HL-60/S4 treated with phorbol 12-myristate 13-acetate at 8.2 ng/mL for 4 days and 3 days (cell line): ENCODE measurements around the gene CPA1.

Experiments used
- in situ Hi-C: fragments of 300-500 bp; cut with MboI; formaldehyde crosslinking; loops from 2 replicates; pipeline ENCODE4 v1.15.0; 2022; ENCODE audit warnings: low sequenced_read_pairs

Gene CPA1

DNA sequence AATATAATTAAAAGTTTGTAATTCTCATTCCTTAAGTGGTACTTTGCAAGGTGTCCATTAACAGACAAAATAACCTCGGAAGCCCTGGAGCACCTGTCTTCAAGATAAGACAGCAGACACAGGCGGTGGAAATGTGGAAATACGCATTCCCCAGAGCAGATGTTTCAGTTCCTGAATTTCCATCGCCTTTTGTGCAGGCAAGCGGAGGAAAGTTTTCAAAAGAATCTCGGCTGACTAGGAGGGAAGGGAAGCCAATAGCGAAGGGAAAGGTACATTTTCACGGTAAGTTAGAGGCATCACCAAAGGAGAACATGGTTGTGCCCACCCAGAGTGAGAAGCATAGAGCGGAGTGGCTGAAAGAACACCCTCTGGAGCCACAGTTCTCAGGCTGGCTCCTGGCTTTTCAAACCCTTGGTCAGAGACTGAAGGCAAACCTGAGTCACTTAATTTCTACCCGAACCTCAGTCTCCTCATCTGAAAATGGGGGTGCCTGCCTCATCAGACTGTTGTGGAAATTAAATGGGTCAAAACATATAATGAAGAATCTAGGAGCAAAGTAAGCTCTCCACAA lies 13.6 kb downstream of the CPA1 start:
- in situ Hi-C loops: no loop called here

DNA sequence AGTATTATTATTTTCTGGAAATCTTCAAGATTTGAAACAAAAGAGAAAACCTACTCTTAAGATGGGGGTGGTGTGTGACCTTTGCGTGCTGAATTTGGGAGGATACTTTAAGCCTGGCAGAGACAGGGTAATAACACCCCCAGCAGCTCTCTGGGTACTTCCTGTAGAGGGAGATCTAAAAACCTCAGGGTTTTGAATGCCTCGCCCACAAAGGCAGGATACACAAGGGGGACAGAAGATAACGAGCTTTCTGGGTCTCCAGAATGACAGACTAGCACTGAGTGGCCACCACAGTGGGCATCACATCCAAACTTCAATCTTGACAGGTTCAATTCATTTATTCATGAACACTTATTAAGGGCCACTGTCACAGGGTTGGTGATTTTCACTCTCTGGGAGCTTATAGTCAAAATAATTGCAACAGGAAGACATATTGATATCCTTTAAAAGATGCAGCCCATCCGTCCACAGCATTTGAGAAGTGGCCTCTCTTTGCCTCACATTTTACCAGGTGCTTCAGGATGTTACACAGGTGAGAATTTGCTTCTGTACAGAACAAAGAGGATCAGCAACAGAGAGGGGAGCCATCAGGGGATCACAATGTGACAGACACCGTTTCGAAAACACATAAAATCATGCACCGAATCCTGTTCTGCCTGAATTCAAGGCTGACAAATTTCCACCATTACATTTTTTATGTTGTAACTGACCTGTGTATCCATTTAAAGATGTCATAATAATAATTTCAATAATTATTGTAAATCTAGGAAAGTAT lies 14.3 kb downstream of the CPA1 start:
- in situ Hi-C loops: no loop called here

DNA sequence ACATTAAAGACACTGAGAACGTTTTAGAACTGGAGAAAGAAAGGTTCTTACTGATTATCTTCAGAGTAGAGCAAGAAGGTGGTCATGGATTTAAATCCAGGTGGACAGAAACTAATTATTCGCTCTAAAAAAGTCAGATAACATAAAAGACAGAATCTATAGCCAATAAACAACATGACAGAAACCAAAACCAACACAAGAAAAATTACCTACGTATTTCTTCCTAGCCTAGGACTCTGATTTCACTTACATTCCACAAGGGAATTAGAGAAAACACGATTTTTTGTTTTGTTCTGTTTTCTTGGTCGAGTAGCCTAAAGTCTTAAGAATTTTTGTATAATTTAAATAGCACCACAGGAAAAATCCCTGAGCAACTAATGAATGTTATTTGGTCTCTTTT lies 15.1 kb downstream of the CPA1 start:
- in situ Hi-C loops: no loop called here

DNA sequence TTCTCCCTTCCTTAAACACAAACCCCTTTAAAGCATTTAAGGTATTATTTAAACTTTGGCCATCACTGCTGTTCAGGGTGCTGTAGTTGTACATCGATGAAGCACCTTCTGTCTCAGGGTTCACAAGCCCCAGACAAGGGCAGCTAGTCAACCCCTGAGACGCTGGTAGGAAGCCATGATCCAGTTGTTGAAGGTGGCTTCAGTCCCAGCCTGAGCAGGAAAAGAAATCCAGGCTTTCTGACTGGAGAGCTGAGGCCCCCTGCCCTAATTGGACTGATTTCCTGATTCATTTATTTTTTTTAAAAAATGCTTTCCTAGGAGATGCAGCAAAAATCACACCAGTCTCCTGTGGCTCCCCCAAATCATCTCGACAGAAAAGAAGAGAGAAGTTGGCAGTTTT lies 15.8 kb downstream of the CPA1 start:
- in situ Hi-C loops: no loop called here

DNA sequence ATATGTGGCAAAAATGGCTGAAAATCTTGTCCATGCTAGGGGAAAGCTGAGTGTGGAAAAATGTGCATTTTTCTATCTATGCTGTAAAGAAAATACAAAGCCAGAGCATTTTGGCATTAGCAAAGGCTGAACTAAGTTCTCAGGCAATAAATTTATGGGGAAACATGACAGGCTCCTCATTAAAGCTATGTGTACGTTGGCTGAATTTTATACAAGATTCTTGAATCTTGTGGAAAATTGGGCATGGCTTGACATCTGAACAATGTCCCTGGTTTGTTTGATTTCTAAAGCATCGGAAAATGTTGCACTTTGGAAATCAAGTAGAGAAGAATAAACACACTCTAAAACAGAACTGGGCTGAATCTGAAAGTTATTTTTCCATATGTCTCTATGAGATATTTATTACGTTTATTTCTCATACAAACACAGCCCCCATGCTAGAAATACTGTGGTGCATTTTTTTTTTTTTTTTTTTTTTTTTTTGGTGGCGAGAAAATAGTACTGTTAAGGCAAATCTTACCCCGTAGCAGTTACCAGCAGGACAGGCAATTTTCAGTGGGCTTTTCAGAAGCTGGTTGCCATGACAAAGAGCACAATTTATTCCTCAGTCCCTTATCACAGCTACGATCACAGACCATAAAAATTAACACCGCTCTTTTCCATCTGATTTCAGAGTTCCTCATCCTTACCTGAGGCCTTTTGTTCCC lies 16.9 kb downstream of the CPA1 start:
- in situ Hi-C loops: no loop called here

DNA sequence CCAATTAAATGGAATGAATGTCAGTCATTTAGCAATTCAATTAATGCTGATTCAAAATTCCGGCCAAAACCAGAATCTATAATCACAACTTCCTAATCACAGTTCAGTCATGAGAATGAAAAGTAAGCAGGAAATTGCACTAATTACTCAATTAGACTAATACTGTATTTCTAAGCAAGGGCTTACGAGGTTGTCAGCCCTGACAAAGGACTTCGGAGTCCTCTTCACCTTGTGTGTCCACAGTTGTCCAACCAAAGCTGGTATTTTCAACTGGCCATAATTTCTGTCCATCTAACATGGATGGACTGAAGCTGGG lies 17.4 kb downstream of the CPA1 start:
- in situ Hi-C loops: no loop called here

DNA sequence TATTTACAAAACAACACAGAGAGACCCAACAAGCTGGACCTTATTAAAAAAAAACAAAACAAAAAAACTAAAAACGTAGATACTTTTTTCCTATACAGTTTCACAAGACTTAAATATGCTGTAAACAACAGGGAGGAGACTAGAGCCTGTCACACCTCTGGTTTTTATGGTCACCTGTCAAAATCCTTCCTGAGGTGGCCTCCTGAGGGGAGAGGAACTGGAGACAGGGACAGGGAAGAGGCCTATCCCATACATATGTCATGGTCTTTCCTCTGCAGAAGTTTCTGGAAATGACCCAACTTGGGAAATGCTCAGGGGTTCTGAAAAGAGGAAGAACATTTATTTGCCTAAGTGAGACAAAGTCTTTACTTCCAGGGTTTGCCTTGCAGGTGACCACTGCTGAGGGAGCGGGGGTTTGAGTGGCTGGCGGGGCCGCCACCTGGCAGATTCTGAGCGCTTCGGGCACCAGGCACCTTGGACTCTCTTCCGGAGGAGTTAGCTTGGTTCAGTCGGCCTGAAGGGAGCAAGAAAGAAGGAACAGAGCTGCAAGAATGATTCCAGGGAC lies 18.3 kb downstream of the CPA1 start:
- in situ Hi-C loops: no loop called here

DNA sequence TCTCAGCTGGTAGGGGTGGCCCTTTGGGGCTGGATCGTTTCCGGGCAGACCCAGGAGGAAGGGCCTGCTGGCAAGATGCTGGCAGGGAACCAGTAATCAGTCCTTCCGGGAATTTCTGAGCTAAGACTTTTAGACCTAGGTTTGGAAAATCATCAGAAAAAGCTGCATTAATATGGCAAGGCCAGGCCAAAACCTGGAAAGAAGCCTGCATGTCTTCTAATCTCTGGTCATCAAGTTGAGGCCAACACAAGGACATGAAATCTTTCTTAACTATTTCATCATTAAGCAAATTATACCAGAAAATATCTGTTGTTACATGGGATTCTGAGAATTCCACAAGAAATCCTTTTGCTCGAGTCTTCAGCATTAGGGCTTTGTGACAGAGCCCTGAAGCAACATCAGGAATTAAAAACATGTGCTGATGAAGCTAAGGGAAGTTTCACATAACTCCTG lies 19.9 kb downstream of the CPA1 start:
- in situ Hi-C loops: no loop called here

DNA sequence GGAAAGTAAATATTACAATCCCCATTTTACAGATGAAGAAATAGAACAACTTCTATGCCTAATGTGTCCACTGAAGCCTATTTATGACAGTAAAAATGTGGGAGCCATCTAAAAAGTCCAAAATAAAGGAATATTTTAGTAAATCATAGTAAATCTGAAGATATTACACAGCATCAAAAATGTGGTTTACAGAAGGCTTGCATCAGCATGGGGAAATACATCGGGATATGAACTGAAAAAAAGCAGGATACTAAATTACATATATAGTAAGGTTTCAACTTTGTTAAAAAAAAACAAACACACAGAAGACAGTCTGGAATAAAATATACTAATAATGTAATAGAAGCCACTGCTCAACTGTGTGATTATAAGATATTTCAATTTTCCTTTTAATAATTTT lies 20.8 kb downstream of the CPA1 start:
- in situ Hi-C loops: no loop called here

DNA sequence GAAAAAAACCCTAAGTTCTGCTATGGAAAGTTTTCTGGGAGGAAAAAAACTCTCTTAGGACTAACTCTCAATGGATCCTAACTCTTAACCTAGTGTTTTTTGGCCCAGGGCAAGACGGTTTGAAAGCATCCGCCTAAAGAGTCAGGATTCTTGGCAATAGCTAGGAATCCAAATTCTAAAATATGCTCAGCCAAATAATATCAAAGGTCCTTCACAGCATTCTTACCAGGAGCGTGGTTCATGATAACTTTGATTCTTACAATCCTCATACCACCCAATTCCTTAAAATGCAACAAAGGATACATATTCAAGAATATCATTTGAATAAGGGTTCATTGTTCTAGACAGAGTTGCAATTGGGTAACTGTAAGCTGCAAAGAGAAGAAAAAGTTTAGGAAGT lies 21.3 kb downstream of the CPA1 start:
- in situ Hi-C loops: no loop called here

DNA sequence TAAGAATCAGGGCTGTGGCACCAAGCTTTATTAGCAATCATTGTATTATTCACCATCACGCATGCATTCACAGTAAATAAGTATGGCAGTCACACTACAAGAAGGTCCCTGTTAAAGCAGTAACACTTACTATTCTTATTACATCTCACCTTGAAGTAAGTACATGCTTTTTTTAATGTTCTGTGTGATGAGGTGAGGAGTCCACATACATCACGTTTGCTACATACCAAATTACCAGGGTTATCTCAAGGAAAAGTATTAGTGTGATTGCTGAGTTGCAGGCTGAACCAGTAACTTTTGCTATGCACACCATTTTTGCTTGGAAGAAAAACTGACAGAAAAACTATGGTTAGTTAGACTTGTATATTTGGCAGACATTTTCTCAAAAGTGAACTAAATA lies 24.7 kb downstream of the CPA1 start:
- in situ Hi-C loops: no loop called here

DNA sequence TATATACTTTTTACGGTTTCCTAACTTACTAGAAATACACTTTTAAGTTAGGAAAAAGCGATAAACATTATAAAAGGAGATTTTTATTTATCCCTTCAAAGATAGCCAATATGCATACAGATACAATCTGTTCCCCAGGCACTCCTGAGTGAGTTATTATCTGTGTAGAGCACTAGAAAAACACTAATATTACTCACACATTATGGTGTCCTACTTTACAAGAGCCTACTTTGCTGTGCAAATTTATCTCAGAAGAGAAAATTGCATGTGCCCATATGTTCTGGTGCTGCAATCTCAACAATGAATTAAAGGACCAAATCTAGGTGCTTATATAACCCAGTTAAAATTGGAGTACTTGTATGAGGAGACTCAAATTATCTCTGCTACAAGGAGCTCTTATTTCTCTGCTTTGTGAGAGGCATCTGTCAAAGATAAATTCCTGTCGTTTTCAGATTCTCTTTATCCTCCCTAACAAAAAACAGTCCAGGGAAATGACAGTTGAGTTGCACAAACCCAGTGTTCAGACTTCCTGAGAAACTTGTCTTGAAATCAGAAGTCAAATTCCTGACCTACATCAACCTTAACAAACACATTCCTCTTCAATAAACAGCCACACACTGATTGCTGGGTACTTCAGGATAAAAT lies 28.9 kb downstream of the CPA1 start:
- in situ Hi-C loops: no loop called here

DNA sequence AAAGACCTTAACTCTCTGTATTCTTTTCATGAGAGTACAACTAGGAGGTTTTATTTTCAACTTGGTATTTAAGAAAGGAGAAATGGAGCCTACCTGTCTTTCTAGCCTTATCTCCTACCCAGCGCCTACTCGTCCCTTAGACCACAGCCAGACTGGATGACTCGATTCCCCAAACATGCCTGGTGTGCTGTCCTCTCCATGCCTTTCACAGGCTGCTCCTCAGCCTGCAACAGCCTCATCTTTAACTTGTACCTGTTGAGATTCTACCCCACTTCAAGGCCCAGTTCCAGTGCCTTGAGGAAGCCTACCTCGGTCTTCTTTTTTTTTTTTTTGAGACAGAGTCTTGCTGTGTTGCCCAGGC lies 29.4 kb downstream of the CPA1 start:
- in situ Hi-C loops: no loop called here

DNA sequence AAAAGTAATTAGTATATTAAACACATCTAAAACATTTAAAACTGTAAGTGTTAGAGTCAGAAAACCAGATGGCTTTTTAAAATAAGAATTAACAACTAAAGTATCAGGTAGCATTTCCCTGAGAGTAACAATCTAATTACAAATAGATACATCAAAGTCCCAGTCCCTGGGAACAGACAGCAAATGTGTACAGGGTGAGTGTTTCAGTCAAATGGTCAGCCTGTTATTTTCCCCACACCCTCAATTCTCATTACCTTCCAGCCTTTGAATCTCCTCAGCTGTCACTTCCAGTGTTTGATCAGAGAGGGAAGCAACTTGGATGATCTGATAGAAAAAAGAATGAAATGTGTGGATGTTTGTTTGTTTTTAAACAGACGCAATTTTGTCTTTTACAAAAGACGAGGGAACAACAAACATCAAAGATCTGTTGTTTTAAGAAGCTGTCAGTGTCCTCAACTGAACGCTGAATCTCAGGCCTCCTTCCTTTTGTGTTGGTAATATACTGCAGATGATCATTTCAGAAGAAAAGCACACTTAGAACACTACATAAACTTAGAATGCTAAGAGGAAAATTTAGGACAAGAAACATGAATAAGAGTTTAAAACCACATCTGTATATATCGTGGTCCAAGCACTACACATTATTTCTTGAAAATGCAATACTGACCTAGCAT lies 30.7 kb downstream of the CPA1 start:
- in situ Hi-C loops: no loop called here

DNA sequence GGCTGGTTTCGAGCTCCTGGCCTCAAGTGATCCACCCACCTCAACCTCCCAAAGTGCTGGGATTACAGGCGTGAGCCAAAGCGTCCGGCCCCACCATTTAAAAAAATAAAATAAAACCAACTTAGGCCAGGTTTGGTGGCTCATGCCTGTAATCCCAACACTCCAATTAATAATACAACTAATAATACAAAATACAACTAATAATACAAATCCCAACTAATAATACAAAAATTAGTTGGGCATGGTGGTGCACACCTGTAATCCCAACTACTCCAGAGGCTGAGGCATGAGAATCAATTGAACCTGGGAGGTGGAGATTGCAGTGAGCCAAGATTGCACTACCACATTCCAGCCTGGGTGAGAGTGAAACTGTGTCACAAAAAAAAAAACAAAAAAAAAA lies 32.9 kb downstream of the CPA1 start:
- in situ Hi-C loops: no loop called here

DNA sequence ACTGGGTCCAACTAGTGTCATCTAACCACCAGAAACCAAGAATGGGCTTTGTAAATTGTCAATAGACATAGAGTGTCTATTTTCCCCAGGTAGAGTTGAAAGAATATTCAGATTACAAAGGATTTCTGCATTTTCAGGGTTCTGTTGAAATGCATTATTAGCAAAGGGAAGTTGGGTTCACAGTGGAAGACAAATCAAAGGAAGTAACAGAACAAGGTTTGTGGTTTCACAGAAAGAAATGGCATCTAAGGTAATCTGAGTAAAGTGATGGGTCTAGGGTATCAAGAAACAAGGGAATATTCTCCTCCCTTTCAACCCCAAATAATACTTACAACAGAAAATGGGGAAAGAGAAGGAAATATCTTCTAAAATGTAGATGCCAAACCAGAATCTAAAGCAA lies 34.7 kb downstream of the CPA1 start:
- in situ Hi-C loops: no loop called here

DNA sequence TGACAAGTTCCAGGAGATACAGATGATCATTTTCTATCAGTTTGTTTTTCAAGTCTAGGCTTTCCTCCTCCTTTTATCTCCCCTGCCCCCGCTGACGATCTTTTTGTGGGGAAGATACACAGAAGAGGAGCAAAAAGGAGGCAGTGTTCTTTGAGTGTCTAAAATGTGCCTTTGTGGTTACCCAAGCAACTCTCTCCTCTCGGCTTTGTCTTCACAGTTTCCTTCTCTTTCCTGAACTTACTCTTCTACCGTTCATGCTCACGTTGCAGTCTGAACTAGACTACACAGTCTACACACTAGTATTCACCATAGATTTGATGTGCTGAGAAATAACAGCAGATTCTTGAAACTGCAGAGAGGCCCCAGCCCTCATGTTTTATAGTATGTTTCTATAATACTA lies 36.9 kb downstream of the CPA1 start:
- in situ Hi-C loops: no loop called here

DNA sequence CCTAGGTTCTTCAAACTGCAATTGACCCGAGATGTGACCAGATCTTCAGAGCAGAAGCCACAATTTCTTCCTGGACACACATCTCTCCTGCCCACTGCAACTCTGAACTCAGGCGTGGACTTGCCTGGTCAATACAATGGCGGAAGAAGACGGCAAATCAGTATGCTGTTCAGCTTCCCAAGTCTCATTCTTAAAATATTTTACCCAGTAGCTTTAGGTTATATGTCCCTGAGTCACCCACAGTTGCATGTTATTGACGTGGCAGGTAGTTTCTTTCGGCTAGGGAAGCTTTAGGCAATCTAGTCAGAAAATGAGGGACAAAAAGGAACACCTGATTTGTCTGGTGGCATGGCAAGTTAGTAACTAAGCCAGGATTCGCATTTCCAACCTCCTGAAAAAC lies 38.0 kb downstream of the CPA1 start:
- in situ Hi-C loops: no loop called here

DNA sequence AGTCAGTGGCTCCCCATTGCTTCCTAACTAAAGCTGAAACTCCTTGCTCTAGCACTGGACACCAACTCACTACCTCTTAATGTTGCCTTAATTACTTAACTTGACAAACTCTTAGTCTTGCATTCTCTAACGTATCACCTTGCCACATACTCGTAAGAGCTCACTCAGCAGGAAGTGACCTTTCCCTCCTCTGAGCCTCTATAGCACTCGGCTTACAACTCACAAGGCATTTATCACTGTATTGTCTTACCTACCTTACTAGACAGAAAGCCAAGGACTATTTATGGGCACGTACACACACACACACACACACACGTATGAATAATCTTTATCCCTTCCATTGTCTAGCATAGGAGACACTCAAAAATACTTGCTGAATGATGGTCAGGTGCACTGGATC lies 39.4 kb downstream of the CPA1 start:
- in situ Hi-C loops: no loop called here

DNA sequence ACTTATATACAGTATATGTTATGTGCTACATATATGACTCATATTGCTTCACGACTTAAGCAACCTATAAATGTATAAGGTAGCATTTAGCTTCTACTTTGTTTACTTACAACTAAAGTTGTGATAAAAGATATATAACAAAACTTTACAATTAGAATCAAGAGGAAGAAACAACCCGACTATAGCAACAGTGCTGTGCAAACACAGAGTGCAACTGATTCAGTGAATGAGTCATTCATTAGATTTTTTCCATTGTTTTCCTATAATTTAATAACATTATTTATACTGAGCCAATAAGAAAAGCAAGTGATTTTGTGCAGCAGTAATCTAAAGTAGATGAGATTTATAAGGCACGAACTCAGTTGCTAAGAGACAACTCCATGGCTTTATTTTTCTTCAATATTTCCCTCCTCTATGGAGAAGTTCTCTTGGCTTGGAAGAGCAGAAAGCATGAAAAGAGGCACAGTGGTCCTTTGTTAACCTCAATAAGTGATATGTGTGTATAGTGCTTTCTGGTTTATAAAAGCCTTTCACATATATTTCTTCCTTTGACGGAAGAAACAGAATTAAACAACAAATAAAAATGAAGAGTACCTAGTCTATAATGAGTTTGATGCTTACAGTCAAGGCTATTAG lies 40.8 kb downstream of the CPA1 start:
- in situ Hi-C loops: no loop called here

DNA sequence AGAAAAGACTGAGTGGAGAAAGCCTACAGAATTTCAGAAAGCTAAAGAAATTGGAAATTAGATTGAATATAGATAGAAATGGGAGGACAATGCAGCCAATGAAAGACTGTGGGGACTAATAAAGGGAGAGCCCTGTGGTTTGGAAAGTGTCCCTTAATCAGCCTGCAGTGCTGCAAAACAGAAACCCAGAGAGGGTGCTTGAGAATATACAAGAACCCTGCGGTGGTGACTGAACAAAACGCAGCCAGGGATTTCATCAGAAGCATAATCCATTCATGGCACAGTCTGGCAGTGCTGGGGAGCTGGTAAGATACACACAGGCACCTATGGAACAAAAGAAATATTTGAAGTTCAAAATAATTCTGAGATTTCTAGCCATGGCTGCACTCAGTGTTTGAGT lies 41.4 kb downstream of the CPA1 start:
- in situ Hi-C loops: no loop called here
